WTC11 (cell line): ENCODE results near the gene ADAM12.

Experiments
- CREB1 ChIP-seq: sonication (generic); formaldehyde crosslinking; IDR thresholded peaks from 2 replicates; pipeline ENCODE4 v1.8.0; 2023; ENCODE audit warnings: mild to moderate bottlenecking, missing genetic modification reagents
- ESRRA ChIP-seq: sonication (generic); formaldehyde crosslinking; IDR thresholded peaks from 2 replicates; pipeline ENCODE4 v1.8.1; 2022; ENCODE audit warnings: mild to moderate bottlenecking, missing genetic modification reagents, borderline replicate concordance
- FOXJ3 ChIP-seq: sonication (generic); formaldehyde crosslinking; IDR thresholded peaks from 2 replicates; pipeline ENCODE4 v1.9.0; 2021; ENCODE audit warnings: missing genetic modification reagents, mild to moderate bottlenecking, borderline replicate concordance
- JUN ChIP-seq: sonication (generic); formaldehyde crosslinking; IDR thresholded peaks from 2 replicates; pipeline ENCODE4 v1.8.0; 2023; ENCODE audit warnings: mild to moderate bottlenecking, missing genetic modification reagents
- NFE2L1 ChIP-seq: sonication (generic); formaldehyde crosslinking; IDR thresholded peaks from 2 replicates; pipeline ENCODE4 v1.8.1; 2023; ENCODE audit warnings: missing genetic modification reagents
- USF2 ChIP-seq: sonication (generic); formaldehyde crosslinking; IDR thresholded peaks from 2 replicates; pipeline ENCODE4 v1.8.1; 2023; ENCODE audit warnings: mild to moderate bottlenecking, missing genetic modification reagents, moderate library complexity
- ZNF121 ChIP-seq: sonication (generic); formaldehyde crosslinking; IDR thresholded peaks from 2 replicates; pipeline ENCODE4 v1.8.0; 2023; ENCODE audit warnings: missing genetic modification reagents
- ZNF263 ChIP-seq: sonication (generic); formaldehyde crosslinking; IDR thresholded peaks from 2 replicates; pipeline ENCODE4 v1.8.1; 2022; ENCODE audit warnings: low read depth, mild to moderate bottlenecking, moderate library complexity, missing genetic modification reagents
- ZNF317 ChIP-seq: sonication (generic); formaldehyde crosslinking; IDR thresholded peaks from 2 replicates; pipeline ENCODE4 v1.8.1; 2023; ENCODE audit warnings: low read depth, mild to moderate bottlenecking, moderate library complexity, missing genetic modification reagents, borderline replicate concordance
- TF ChIP-seq, protein P1 (sequence below): fragments of 200-600 bp; IDR thresholded peaks from 2 replicates; pipeline ENCODE4 v1.8.0; 2022; ENCODE audit warnings: antibody characterized with exemption
- TF ChIP-seq, protein P2 (sequence below): sonication (generic); formaldehyde crosslinking; IDR thresholded peaks from 2 replicates; pipeline ENCODE4 v1.8.0; 2022; ENCODE audit warnings: missing genetic modification reagents
- TF ChIP-seq, protein P3 (sequence below): sonication (generic); formaldehyde crosslinking; IDR thresholded peaks from 2 replicates; pipeline ENCODE4 v1.8.1; 2022; ENCODE audit warnings: low read depth, missing genetic modification reagents, borderline replicate concordance

DNA sequence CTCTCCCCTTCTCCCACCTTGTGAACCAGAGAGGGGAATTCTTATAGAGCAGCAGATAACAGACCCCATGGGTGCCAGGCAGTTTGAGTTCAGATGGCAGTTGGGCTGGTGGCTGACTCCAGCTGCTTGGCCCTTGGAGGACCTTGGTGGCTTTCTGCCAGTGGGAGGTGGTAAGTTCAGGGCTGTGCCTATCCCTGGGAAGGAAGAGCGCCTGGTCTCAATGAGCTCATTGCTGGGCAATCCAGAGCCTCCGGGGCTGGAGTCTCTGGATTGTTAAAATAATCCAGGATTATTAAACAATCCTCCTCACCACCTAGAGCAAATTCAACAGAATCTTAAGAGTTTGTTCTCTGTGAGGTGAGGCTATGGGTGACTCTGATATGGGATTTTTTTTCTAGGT, 386.7 kb downstream of the ADAM12 start:
- TF ChIP-seq, protein P1, sequence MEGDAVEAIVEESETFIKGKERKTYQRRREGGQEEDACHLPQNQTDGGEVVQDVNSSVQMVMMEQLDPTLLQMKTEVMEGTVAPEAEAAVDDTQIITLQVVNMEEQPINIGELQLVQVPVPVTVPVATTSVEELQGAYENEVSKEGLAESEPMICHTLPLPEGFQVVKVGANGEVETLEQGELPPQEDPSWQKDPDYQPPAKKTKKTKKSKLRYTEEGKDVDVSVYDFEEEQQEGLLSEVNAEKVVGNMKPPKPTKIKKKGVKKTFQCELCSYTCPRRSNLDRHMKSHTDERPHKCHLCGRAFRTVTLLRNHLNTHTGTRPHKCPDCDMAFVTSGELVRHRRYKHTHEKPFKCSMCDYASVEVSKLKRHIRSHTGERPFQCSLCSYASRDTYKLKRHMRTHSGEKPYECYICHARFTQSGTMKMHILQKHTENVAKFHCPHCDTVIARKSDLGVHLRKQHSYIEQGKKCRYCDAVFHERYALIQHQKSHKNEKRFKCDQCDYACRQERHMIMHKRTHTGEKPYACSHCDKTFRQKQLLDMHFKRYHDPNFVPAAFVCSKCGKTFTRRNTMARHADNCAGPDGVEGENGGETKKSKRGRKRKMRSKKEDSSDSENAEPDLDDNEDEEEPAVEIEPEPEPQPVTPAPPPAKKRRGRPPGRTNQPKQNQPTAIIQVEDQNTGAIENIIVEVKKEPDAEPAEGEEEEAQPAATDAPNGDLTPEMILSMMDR = no peak
- TF ChIP-seq ZNF317 (CRISPR knock-in tag) (no peak), JUN (CRISPR knock-in tag) (no peak), CREB1 (no peak), ZNF121 (CRISPR knock-in tag) (no peak), USF2 (no peak), FOXJ3 (CRISPR knock-in tag) (no peak), ZNF263 (CRISPR knock-in tag) (no peak), NFE2L1 (CRISPR knock-in tag) (no peak), ESRRA (CRISPR knock-in tag) (no peak)
- TF ChIP-seq, protein P2, sequence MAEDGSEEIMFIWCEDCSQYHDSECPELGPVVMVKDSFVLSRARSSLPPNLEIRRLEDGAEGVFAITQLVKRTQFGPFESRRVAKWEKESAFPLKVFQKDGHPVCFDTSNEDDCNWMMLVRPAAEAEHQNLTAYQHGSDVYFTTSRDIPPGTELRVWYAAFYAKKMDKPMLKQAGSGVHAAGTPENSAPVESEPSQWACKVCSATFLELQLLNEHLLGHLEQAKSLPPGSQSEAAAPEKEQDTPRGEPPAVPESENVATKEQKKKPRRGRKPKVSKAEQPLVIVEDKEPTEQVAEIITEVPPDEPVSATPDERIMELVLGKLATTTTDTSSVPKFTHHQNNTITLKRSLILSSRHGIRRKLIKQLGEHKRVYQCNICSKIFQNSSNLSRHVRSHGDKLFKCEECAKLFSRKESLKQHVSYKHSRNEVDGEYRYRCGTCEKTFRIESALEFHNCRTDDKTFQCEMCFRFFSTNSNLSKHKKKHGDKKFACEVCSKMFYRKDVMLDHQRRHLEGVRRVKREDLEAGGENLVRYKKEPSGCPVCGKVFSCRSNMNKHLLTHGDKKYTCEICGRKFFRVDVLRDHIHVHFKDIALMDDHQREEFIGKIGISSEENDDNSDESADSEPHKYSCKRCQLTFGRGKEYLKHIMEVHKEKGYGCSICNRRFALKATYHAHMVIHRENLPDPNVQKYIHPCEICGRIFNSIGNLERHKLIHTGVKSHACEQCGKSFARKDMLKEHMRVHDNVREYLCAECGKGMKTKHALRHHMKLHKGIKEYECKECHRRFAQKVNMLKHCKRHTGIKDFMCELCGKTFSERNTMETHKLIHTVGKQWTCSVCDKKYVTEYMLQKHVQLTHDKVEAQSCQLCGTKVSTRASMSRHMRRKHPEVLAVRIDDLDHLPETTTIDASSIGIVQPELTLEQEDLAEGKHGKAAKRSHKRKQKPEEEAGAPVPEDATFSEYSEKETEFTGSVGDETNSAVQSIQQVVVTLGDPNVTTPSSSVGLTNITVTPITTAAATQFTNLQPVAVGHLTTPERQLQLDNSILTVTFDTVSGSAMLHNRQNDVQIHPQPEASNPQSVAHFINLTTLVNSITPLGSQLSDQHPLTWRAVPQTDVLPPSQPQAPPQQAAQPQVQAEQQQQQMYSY (CRISPR knock-in tag) = no peak
- TF ChIP-seq, protein P3, sequence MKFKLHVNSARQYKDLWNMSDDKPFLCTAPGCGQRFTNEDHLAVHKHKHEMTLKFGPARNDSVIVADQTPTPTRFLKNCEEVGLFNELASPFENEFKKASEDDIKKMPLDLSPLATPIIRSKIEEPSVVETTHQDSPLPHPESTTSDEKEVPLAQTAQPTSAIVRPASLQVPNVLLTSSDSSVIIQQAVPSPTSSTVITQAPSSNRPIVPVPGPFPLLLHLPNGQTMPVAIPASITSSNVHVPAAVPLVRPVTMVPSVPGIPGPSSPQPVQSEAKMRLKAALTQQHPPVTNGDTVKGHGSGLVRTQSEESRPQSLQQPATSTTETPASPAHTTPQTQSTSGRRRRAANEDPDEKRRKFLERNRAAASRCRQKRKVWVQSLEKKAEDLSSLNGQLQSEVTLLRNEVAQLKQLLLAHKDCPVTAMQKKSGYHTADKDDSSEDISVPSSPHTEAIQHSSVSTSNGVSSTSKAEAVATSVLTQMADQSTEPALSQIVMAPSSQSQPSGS (CRISPR knock-in tag) = no peak
